ENCODE data around the gene LRRC3. TPM values are rescaled to one million over a fixed set of nuclear protein-coding genes. Genes with fewer than 3 reads are reported as not detected.

Gene LRRC3
- total RNA-seq, 1 experiment from 2014 or later, result 5.7 TPM

GRCh38 chr21:44434568-44434925 is 20.8 kb upstream of the LRRC3 start:
- ATAC-seq (no peak), DNase-seq (ENCODE audit: low spot score) (no peak)
- ChIA-PET CTCF (no interaction called here), POLR2A (no interaction called here)
- peaks cover 9% of the 10 kb centered on the region; the same call in 1 of the 2 replicates for H3K36me3 Mint-ChIP-seq
- no peaks in the 10 kb centered on the region for H3K4me1 Mint-ChIP-seq
- no peak for TF ChIP-seq ZBTB43 (CRISPR knock-in tag; IDR thresholded peaks at IDR 0.05)
- TF ChIP-seq RELA (CRISPR knock-in tag; IDR thresholded peaks at IDR 0.05; ENCODE audit: borderline replicate concordance), result no peak
- no peak for TF ChIP-seq FOXK1 (CRISPR knock-in tag; IDR thresholded peaks at IDR 0.05)
- no peak for TF ChIP-seq HMGXB4 (CRISPR knock-in tag; IDR thresholded peaks at IDR 0.05)
- TF ChIP-seq AR (CRISPR knock-in tag; IDR thresholded peaks at IDR 0.05), result no peak
- TF ChIP-seq HMGA2 (CRISPR knock-in tag; IDR thresholded peaks at IDR 0.05), result no peak
- TF ChIP-seq ZNF317 (CRISPR knock-in tag; IDR thresholded peaks at IDR 0.05; ENCODE audit: borderline replicate concordance, low read depth), result no peak
- no peak for TF ChIP-seq FOXP4 (CRISPR knock-in tag; IDR thresholded peaks at IDR 0.05)
- no peak for TF ChIP-seq ZNF219 (CRISPR knock-in tag; IDR thresholded peaks at IDR 0.05; ENCODE audit: borderline replicate concordance)
- no peak for TF ChIP-seq OVOL2 (CRISPR knock-in tag; IDR thresholded peaks at IDR 0.05; ENCODE audit: borderline replicate concordance)
- no peak for TF ChIP-seq ZNF396 (CRISPR knock-in tag; IDR thresholded peaks at IDR 0.05; ENCODE audit: borderline replicate concordance)
- TF ChIP-seq ATF3 (CRISPR knock-in tag; conservative IDR thresholded peaks at IDR 0.05), result no peak
- no peak for TF ChIP-seq NR3C1 (CRISPR knock-in tag; conservative IDR thresholded peaks at IDR 0.05; ENCODE audit: low read depth)
- no peak for TF ChIP-seq IRF1 (CRISPR knock-in tag; IDR thresholded peaks at IDR 0.05)
- no peak for TF ChIP-seq E2F4 (CRISPR knock-in tag; IDR thresholded peaks at IDR 0.05; ENCODE audit: borderline replicate concordance, low read depth)
- no peak for TF ChIP-seq CREM (CRISPR knock-in tag; IDR thresholded peaks at IDR 0.05)
- no peak for TF ChIP-seq CTCF (IDR thresholded peaks at IDR 0.05)
- TF ChIP-seq ZNF425 (CRISPR knock-in tag; conservative IDR thresholded peaks at IDR 0.05), result no peak
- TF ChIP-seq SMAD3 (CRISPR knock-in tag; IDR thresholded peaks at IDR 0.05; ENCODE audit: borderline replicate concordance), result no peak
- TF ChIP-seq GABPB1 (CRISPR knock-in tag; IDR thresholded peaks at IDR 0.05), result no peak
- H3K9me3 Mint-ChIP-seq, result peaks cover 18% of the 10 kb centered on the region
- H3K4me3 Mint-ChIP-seq, result no peak overlapping the region
- no peak overlapping the region for H3K27ac Mint-ChIP-seq
- no peaks in the 10 kb centered on the region for H3K27me3 Mint-ChIP-seq (ENCODE audit: low read depth)
